ENCODE results near the gene CPNE6. TPM values are rescaled to one million over a fixed set of nuclear protein-coding genes. Genes with fewer than 3 reads are reported as not detected.

Gene CPNE6
- total RNA-seq, 1 donor from 2014 or later = not detected

GRCh38 chr14:24082411-24083080, 11.2 kb downstream of the CPNE6 start:
- H3K4me3 Mint-ChIP-seq = peak overlapping the region; percentile 88
- Histone ChIP-seq H3K79me2 (ENCODE audit: low read depth) (no peaks in the 10 kb centered on the region), H3K9me3 (ENCODE audit: low read depth) (no peaks in the 10 kb centered on the region), H3K27me3 (peaks cover 39% of the 10 kb centered on the region), H2AFZ (replicated peaks) (no peak overlapping the region), H3K36me3 (no peaks in the 10 kb centered on the region), H3K27ac (no peak overlapping the region), H3K4me3 (no peak overlapping the region), H3K9ac (no peak overlapping the region), H3F3A (ENCODE audit: low read depth) (peaks cover 22% of the 10 kb centered on the region), H3K4me1 (peaks cover 48% of the 10 kb centered on the region), H3K4me2 (peak overlapping the region; percentile 87), H4K20me1 (ENCODE audit: low read depth) (no peaks in the 10 kb centered on the region)
- H3K36me3 Mint-ChIP-seq = no peaks in the 10 kb centered on the region
- H3K27me3 Mint-ChIP-seq (ENCODE audit: insufficient read depth, low read depth) = peaks cover 41% of the 10 kb centered on the region
- peaks cover 34% of the 10 kb centered on the region for H3K4me1 Mint-ChIP-seq
- no peak for DNase-seq (ENCODE audit: low spot score)
- H3K27ac Mint-ChIP-seq = no peak overlapping the region
- TF ChIP-seq EZH2 (IDR thresholded peaks at IDR 0.05) = no peak
- TF ChIP-seq CTCF (IDR thresholded peaks at IDR 0.05) = no peak
- TF ChIP-seq EZH2phosphoT487 (IDR thresholded peaks at IDR 0.05) = no peak
- H3K9me3 Mint-ChIP-seq = no peaks in the 10 kb centered on the region

DNA sequence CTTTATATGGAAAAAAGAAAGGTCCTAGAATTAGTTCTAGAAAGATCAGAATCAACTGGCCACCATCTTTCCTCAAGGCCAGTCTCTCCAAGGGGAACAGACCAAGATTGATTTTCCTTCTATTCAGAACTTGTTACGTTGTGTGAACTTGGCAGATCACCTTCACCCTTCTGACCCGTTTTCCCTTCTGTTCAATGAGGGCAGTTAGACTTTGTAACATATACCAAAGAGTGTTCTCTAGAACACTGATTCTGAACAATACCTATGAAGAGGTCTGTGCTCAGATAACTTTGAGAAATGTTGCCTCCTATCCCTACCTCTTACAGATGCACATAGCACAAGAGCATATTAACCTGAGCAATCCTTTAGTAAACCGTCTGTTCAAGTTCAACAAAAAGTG, 12.1 kb downstream of the CPNE6 start:
- Mint-ChIP-seq H3K36me3 (no peaks in the 10 kb centered on the region), H3K4me3 (no peak overlapping the region), H3K27ac (no peak overlapping the region), H3K4me1 (peaks cover 27% of the 10 kb centered on the region), H3K9me3 (no peaks in the 10 kb centered on the region), H3K27me3 (ENCODE audit: insufficient read depth, low read depth) (peaks cover 35% of the 10 kb centered on the region)
- H3K79me2 ChIP-seq (ENCODE audit: low read depth) = no peaks in the 10 kb centered on the region
- no peaks in the 10 kb centered on the region for H3K36me3 ChIP-seq
- no peak overlapping the region for H3K9ac ChIP-seq
- H3K4me2 ChIP-seq = no peak overlapping the region
- no peaks in the 10 kb centered on the region for H3K9me3 ChIP-seq (ENCODE audit: low read depth)
- TF ChIP-seq CTCF (IDR thresholded peaks at IDR 0.05) = no peak
- TF ChIP-seq EZH2phosphoT487 (IDR thresholded peaks at IDR 0.05) = no peak
- TF ChIP-seq EZH2 (IDR thresholded peaks at IDR 0.05) = no peak
- H3K4me3 ChIP-seq = no peak overlapping the region
- H4K20me1 ChIP-seq (ENCODE audit: low read depth) = no peaks in the 10 kb centered on the region
- H2AFZ ChIP-seq (replicated peaks) = no peak overlapping the region
- no peak overlapping the region for H3K27ac ChIP-seq
- H3F3A ChIP-seq (ENCODE audit: low read depth) = peaks cover 22% of the 10 kb centered on the region
- peaks cover 39% of the 10 kb centered on the region for H3K27me3 ChIP-seq
- H3K4me1 ChIP-seq = peaks cover 42% of the 10 kb centered on the region
- no peak for DNase-seq (ENCODE audit: low spot score)

- peaks cover 14% of the 10 kb centered on the region for H3F3A ChIP-seq (ENCODE audit: low read depth)
- no peak overlapping the region for H3K27ac Mint-ChIP-seq
- H3K4me1 ChIP-seq = peaks cover 32% of the 10 kb centered on the region
- H3K27me3 ChIP-seq = peaks cover 39% of the 10 kb centered on the region
- no peak overlapping the region for H3K4me2 ChIP-seq
- H3K9ac ChIP-seq = no peak overlapping the region
- no peak overlapping the region for H3K27ac ChIP-seq
- no peaks in the 10 kb centered on the region for H3K36me3 Mint-ChIP-seq
- peaks cover 21% of the 10 kb centered on the region for H3K4me1 Mint-ChIP-seq
- H3K9me3 ChIP-seq (ENCODE audit: low read depth) = no peaks in the 10 kb centered on the region
- no peak overlapping the region for H2AFZ ChIP-seq (replicated peaks)
- H3K9me3 Mint-ChIP-seq = no peaks in the 10 kb centered on the region
- no peaks in the 10 kb centered on the region for H3K36me3 ChIP-seq
- H3K4me3 Mint-ChIP-seq = no peak overlapping the region
- peaks cover 35% of the 10 kb centered on the region for H3K27me3 Mint-ChIP-seq (ENCODE audit: insufficient read depth, low read depth)
- no peaks in the 10 kb centered on the region for H3K79me2 ChIP-seq (ENCODE audit: low read depth)
- no peak for TF ChIP-seq EZH2phosphoT487 (IDR thresholded peaks at IDR 0.05)
- no peak for TF ChIP-seq CTCF (IDR thresholded peaks at IDR 0.05)
- no peak for TF ChIP-seq EZH2 (IDR thresholded peaks at IDR 0.05)
- DNase-seq (ENCODE audit: low spot score) = no peak
- no peaks in the 10 kb centered on the region for H4K20me1 ChIP-seq (ENCODE audit: low read depth)
- no peak overlapping the region for H3K4me3 ChIP-seq
Measured at GRCh38 chr14:24084440-24084839, 13.1 kb downstream of the CPNE6 start.
